ENCODE data around the gene CDK5R2. TPM values are rescaled to one million over a fixed set of nuclear protein-coding genes. Genes with fewer than 3 reads are reported as not detected.

CDK5R2 gene
- polyA plus RNA-seq, 1 donor from 2014 or later = 2.0 TPM

GRCh38 chr2:218981881-218982585 is 22.6 kb downstream of the CDK5R2 start:
- H3K4me3 ChIP-seq (ENCODE audit: low read length) = peak overlapping the region; percentile 61
- H2AFZ ChIP-seq (ENCODE audit: low read depth, low read length) = no peak overlapping the region
- no peak for TF ChIP-seq TAF1 (IDR thresholded peaks at IDR 0.05; ENCODE audit: low read depth)
- no peak for TF ChIP-seq SMC3 (conservative IDR thresholded peaks at IDR 0.05; ENCODE audit: poor library complexity)
- no peak for TF ChIP-seq CTCF (IDR thresholded peaks at IDR 0.05; ENCODE audit: poor library complexity, severe bottlenecking)
- TF ChIP-seq EZH2 (IDR thresholded peaks at IDR 0.05; ENCODE audit: borderline replicate concordance, insufficient read depth, low read length, poor library complexity, severe bottlenecking) = peak; percentile 84
- TF ChIP-seq EP300 (conservative IDR thresholded peaks at IDR 0.05; ENCODE audit: poor library complexity, severe bottlenecking) = no peak
- TF ChIP-seq POLR2AphosphoS5 (IDR thresholded peaks at IDR 0.05) = no peak
- no peak for TF ChIP-seq REST (IDR thresholded peaks at IDR 0.05; ENCODE audit: borderline replicate concordance)
- no peak for TF ChIP-seq RAD21 (conservative IDR thresholded peaks at IDR 0.05)

GRCh38 chr2:218982586-218983262 is 23.3 kb downstream of the CDK5R2 start:
- peaks cover 95% of the 10 kb centered on the region for H3K27me3 ChIP-seq (ENCODE audit: insufficient read depth, low read depth, low read length)
- H3K4me2 ChIP-seq (ENCODE audit: low read length) = no peak overlapping the region
- no peaks in the 10 kb centered on the region for H3K79me2 ChIP-seq (replicated peaks; ENCODE audit: insufficient read depth, low read length)
- no peaks in the 10 kb centered on the region for H3K9me3 ChIP-seq (ENCODE audit: low read length)
- no peak overlapping the region for H3K9ac ChIP-seq (ENCODE audit: low read length)
- TF ChIP-seq REST (IDR thresholded peaks at IDR 0.05; ENCODE audit: borderline replicate concordance) (no peak), CTCF (IDR thresholded peaks at IDR 0.05; ENCODE audit: poor library complexity, severe bottlenecking) (no peak), SMC3 (conservative IDR thresholded peaks at IDR 0.05; ENCODE audit: poor library complexity) (no peak), EP300 (conservative IDR thresholded peaks at IDR 0.05; ENCODE audit: poor library complexity, severe bottlenecking) (no peak), MXI1 (conservative IDR thresholded peaks at IDR 0.05; ENCODE audit: poor library complexity, severe bottlenecking) (no peak), EZH2 (IDR thresholded peaks at IDR 0.05; ENCODE audit: borderline replicate concordance, insufficient read depth, low read length, poor library complexity, severe bottlenecking) (no peak), POLR2AphosphoS5 (IDR thresholded peaks at IDR 0.05) (no peak), TAF1 (IDR thresholded peaks at IDR 0.05; ENCODE audit: low read depth) (no peak), RAD21 (conservative IDR thresholded peaks at IDR 0.05) (no peak)
- H3K4me3 ChIP-seq (ENCODE audit: low read length) = peak overlapping the region; percentile 61
- no peaks in the 10 kb centered on the region for H3K36me3 ChIP-seq (ENCODE audit: insufficient read depth, low read length)
- H3K9me2 ChIP-seq (ENCODE audit: insufficient read depth, low read length) = no peaks in the 10 kb centered on the region
- H3F3A ChIP-seq (ENCODE audit: insufficient read depth, low read length, poor library complexity, severe bottlenecking) = no peaks in the 10 kb centered on the region
- H2AFZ ChIP-seq (ENCODE audit: low read depth, low read length) = no peak overlapping the region
- H4K20me1 ChIP-seq (ENCODE audit: insufficient read depth) = no peaks in the 10 kb centered on the region
- no peak overlapping the region for H3K27ac ChIP-seq (ENCODE audit: low read length)

More at GRCh38 chr2:218981881-218982585, 22.6 kb downstream of the CDK5R2 start:
- H3K27me3 ChIP-seq (ENCODE audit: insufficient read depth, low read depth, low read length) = peaks cover 95% of the 10 kb centered on the region
- H3K36me3 ChIP-seq (ENCODE audit: insufficient read depth, low read length) = no peaks in the 10 kb centered on the region
- no peak overlapping the region for H3K27ac ChIP-seq (ENCODE audit: low read length)
- H3F3A ChIP-seq (ENCODE audit: insufficient read depth, low read length, poor library complexity, severe bottlenecking) = no peaks in the 10 kb centered on the region
- no peaks in the 10 kb centered on the region for H3K9me3 ChIP-seq (ENCODE audit: low read length)
- H4K20me1 ChIP-seq (ENCODE audit: insufficient read depth) = no peaks in the 10 kb centered on the region
- H3K79me2 ChIP-seq (replicated peaks; ENCODE audit: insufficient read depth, low read length) = no peaks in the 10 kb centered on the region
- no peak overlapping the region for H3K9ac ChIP-seq (ENCODE audit: low read length)
- no peak overlapping the region for H3K4me2 ChIP-seq (ENCODE audit: low read length)
- H3K9me2 ChIP-seq (ENCODE audit: insufficient read depth, low read length) = no peaks in the 10 kb centered on the region

All from neural cell (in vitro differentiated cells).